Activated CD8-positive, alpha-beta memory T cell treated with anti-CD3 and anti-CD28 coated beads, Interleukin-2, amount 50 U/mL, for 4 hours (primary cell): ENCODE measurements around the gene NOS1.

Source experiments
- DNase-seq: peaks from one replicate; pipeline ENCODE4 v3.0.0-alpha.2; 2020

The NOS1 gene

DNA sequence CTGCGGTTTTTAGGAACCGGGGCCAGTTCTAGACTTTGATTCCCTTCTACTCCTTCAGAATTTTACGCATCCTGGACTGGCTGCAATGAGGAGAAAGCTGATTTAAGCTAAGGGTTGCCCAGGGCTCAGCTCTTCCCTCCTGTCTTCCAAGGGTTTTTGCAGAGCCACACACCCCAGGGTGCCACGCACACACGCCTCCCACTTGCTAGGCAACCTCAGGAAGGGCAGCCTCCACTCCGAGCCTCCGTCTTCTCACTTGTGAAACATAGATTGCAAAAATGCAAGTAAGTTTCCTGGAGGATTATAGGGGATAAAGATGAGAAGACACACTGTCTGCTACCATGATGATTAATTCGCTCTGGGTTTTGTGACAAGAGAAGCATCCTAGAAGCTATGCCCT lies 31.7 kb downstream of the NOS1 start:
- DNase-seq, result no peak

DNA sequence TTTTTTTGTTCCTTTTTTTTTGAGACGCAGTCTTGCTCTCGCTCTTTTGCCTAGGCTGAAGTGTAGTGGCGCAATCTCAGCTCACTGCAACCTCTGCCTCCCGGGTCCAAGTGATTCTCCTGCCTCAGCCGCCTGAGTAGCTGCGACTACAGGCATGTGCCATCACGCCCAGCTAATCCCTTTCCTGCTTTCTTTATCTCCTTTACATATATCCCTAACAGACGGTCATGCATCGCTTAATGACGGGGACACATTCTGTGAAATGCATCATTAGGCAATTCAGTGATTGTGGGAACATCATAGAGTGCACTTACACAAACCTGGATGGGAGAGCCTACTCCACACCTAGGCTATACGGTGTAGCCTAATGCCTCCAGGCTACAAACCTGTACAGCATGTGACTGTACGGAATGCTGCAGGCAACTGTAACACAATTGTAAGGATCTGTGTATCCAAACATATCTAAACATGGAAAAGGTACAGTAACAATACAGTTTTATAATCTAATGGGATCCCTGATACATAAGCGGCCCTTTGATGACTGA lies 32.8 kb downstream of the NOS1 start:
- no peak for DNase-seq

GRCh38 chr12:117322428-117322827 lies 39.0 kb downstream of the NOS1 start:
- no peak for DNase-seq

DNA sequence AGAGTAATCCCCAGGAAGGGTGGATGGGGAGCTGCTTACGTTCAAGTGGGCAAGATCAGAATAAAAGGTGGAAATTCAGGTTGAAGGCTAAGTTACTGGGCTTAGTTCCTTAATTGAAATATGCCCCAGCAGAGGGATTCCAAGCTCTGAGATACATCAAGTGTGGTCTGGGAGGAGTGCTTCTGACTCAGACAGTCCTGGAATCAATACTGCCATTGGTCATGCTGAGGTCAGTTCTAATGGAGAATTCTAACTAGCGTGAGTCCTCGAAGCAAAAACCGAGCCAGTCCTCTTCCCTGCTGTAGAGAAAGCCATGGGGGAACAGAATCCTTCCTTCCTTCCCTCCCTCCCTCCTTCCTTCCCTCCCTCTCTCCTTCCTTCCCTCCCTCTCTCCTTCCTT lies 39.9 kb downstream of the NOS1 start:
- no peak for DNase-seq

DNA sequence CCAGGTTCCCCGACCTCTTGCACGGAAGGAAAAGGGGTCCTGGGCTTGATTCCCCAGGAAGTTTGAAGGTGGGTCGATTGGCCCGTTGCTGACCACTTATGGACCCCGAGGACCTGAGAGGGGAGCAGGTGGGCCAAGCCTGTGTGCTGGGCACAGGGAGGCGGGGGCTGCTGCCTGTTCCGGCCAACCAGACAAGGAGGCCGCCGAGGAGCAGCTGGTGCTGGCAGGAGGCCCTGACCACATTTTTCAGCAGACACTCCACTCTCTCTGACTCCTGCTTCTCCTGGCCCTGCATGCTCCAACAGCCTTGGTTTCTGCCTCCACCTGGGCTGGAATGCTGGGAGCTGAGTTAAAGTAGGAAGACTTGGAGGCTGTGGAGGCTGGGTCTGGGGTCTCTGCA lies 42.8 kb downstream of the NOS1 start:
- DNase-seq, result no peak

- no peak for DNase-seq
Observed at GRCh38 chr12:117316336-117316735, 45.1 kb downstream of the NOS1 start.

DNA sequence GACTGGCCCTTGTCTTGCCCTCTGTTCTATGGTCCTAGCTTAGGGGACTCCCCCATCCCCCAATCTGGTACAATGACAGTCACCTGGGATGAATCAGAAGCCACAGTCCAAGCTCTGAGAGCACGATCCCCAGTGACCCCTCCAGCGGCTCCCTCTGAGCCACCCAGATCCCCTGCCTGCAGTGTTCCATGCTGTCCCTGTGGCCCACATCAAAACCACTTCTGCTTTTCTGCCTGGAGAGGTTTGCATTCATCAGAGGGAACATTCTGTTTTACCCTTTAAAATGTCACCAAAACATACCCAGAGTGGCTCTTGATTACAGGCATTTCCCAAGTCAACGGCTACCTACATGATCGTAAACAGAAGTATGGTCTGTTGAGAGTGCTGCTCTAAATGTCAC lies 47.5 kb downstream of the NOS1 start:
- DNase-seq, result no peak

DNA sequence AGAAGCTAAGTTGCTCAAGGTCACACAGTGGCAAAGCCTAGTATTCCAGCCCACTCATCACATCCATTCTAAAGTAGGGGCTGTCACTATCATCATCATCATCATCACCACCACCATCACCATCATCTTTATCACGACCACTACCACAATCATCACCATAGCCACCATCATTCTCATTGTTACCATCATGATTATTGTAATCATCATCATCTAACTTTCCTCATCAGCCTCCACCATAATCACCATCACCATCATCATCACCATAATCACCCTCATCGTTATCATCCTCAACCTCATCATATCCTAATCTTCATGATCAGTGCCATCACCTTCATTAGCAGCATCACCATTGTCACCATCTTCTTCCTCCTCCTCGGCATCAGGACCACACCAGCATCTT lies 48.7 kb downstream of the NOS1 start:
- DNase-seq, result no peak

DNA sequence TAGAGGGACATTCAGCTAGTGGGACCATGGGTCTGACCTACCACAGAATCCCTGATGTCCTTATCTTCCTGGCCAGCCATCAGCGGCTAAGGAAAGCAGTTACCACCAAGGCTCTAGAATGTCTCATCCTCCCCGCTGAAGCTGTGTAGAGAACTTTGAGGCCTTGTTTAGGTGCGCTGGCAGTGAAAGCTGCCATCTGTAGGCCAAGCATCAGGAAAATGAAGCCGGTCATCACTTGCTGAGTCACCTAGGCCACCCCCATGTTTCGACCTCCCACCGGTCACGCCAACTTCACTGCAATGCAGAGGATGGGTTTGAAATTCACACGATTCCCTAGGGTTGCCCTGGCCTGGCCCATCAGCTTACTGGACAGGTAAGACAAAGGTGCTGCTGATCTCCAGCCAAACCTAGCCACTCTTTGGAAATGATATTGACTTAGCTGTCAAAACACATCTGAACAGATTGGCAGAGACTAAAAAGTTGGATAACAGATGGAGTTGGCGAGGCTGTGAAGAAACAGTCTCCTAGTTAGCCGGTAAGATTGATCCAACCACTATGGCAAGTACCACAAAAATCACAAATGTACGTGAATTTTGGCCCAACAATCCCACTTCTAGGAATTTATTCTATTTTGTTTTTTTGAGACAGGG lies 52.0 kb downstream of the NOS1 start:
- no peak for DNase-seq

DNA sequence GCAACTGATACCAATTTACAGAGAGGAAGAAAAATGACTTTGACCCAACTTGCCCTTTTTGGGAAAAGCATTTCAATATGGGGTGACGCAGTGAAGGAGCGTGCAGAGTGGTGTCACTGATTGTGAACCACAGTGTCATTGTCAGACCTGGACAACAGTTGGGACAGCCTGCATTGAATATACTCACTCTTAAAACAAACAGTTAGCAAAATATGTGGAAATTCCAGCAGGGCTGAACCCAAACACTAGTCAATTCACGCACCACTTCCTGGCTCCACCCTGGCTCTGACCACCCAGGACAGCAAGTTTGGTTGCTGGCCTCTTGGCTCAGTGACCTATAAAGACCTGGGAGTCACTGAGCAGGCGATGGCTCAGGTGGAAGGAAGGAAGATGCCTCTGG lies 61.3 kb downstream of the NOS1 start:
- no peak for DNase-seq

DNA sequence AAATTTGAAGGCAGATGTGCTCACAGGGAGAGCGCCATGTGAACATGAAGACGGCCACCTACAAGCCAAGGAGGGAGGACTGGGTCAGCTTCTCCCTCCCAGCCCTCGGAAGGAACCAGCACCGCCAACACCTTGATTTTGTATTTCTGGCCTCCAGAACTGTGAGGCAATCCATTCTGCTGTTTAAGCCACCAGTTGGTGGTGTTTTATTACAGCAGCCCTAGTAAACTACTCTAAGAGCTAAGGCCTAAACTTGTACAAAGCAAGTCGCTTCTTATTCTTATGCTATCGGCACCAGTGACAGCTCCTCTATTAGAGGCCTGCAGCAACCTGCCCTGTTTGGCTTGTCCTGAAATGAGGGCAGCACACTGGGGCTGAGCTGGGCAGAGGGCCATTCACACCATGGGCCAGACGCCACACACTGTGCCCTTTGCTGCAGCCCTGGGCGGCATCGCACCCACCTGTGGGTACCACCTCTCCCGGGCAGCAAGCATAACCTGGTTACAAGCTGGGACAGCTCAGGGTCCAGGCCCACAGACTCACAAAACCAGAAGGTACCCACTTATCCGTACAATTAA lies 62.7 kb downstream of the NOS1 start:
- no peak for DNase-seq

DNA sequence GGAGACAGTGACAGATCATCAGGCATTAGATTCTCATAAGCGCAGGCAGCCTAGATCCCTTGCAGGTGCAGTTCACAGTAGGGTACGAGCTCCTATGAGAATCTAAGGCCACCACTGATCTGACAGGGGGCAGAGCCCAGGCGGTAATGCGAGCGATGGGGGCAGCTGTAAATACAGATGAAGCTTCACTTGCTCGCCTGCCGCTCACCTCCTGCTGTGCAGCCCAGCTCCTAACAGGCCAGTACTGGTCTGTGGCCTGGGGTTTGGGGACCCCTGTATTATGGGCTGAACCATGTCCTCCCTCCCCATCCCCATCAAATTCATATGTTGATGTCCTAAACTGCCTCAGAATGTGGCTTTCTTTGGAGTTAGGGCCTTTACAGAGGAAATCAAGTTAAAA lies 63.2 kb downstream of the NOS1 start:
- no peak for DNase-seq

- no peak for DNase-seq
Observed at GRCh38 chr12:117294189-117294603, 67.2 kb downstream of the NOS1 start.

- no peak for DNase-seq
Observed at GRCh38 chr12:117293510-117293909, 67.9 kb downstream of the NOS1 start.

DNA sequence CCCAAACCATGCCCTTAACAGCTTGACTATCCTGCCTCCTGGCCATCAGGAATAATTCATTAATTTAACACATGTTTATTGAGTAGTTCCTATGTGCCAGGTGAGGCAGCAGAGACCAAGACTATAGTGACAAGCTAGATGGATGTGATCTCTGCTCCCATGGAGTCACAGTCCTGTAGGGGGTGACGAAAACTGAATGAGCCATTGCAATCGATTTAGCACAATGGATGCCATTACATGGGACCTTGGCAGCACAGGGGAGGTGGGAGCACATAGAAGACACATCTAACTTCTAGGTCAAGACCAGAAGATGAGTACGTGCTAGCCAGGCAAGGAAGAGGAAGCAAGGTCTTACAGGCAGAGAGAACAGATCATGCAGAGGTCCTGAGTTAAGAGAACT lies 68.7 kb downstream of the NOS1 start:
- no peak for DNase-seq

DNA sequence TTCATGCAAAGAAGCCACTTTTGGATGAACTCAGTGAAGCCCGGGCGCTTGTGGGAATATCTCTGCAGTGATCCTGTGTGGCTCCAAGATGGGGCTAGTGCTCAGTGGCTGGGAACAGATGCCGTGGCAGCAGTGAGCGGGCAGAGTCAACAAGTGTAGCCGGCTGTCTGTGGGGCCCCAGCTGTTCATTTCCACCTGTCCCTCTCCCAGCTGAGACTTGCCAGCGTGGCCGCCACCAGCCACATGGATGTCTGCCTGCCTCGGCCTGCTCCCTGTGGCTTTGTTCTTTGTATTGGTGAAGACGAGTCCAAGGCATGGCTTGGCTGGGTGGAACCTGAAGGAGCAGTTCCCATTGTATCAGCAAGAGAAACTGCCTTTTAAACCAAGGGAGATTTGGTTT lies 77.3 kb downstream of the NOS1 start:
- no peak for DNase-seq

- DNase-seq, result no peak
Observed at GRCh38 chr12:117282490-117282889, 78.9 kb downstream of the NOS1 start.

- DNase-seq, result no peak
Observed at GRCh38 chr12:117280019-117280680, 81.3 kb downstream of the NOS1 start.

- DNase-seq, result no peak
Observed at GRCh38 chr12:117279606-117280005, 81.8 kb downstream of the NOS1 start.

DNA sequence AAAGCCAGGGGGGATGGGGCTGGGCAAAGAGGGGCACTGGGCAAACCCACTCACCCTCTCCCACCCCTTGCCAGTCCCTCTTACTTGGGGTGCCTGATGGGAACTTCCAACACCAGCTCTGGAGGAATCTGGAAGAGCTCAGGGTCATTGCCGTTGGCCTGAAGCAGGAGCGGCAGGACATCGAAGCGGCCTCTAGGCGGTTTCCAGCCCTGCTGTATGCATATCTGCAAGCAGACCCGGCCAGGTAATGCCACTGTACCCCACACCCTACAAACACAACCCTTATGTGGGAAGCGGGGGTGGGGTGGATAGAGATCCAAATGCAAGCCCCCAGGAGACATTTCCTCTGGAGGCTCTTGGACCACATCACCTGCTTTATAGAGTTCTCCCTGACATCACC lies 83.6 kb downstream of the NOS1 start:
- no peak for DNase-seq

GRCh38 chr12:117273091-117273490 lies 88.3 kb downstream of the NOS1 start:
- no peak for DNase-seq

DNA sequence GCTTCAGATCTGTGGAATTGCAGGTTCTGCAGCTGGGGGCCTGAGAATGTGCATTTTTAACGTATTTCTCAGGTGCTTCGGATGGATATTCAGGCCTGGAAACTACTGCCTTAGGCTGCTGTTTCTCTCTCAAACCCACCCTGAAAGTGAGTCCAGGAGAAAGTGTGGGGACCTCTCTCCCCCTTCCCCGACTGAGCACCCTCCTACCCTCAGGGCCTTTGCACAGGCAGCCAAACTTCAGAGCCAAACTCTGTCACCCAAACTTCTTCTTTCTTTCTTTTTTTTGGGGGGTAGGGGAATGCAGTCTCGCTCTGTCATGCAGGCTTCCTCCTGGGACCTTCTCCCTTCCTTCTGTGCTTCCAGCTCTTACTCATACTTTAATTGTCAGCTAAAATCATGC lies 88.7 kb downstream of the NOS1 start:
- no peak for DNase-seq

- DNase-seq, result no peak
Observed at GRCh38 chr12:117262749-117263148, 98.7 kb downstream of the NOS1 start.

DNA sequence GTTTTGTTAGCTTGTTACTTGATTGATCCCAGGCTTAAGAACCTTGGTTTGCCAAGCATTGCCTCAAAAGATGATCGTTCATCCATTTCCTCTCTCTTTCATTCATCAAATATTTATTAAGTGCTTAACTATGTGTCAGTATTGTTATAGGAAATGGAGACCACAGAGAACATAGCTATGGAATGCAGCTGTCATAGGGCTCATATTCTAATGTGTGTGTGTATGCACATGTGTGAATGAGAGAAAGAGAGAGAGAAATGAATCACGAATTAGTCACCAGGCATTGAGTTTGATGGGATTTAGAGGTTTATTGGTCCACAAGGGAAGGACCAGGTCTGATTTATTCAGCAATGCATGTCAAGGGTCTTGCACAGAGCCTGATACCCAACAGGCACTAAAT lies 100.2 kb downstream of the NOS1 start:
- DNase-seq, result no peak

- DNase-seq, result no peak
Observed at GRCh38 chr12:117255386-117255785, 106.0 kb downstream of the NOS1 start.
